Left renal cortex interstitium (tissue), 4 donors: ENCODE results near the gene RRAD. TPM values are rescaled to one million over a fixed set of nuclear protein-coding genes. Genes with fewer than 3 reads are reported as not detected.
A peak's percentile ranks its signal among the peaks of the same experiment; 100 is the strongest.

Experiments used
- DNase-seq, 4 donors: peaks; one replicate each; pipeline ENCODE4 v3.0.0-alpha.2; 2013; ENCODE audit warnings: low read depth in 4 of 4, low spot score in 2 of 4, missing footprints in 1 of 4
- polyA plus RNA-seq, 4 donors: library from polyadenylated mRNA; unstranded; fragments of 120-200 nt; gene quantifications; one replicate each; pipeline ENCODE4 v1.2.1, GENCODE V29; 2013; ENCODE audit not compliant: insufficient read length in 4 of 4

The RRAD gene
- polyA plus RNA-seq, 4 donors = 2.6 to 4.1 (median 3.5) TPM

DNA sequence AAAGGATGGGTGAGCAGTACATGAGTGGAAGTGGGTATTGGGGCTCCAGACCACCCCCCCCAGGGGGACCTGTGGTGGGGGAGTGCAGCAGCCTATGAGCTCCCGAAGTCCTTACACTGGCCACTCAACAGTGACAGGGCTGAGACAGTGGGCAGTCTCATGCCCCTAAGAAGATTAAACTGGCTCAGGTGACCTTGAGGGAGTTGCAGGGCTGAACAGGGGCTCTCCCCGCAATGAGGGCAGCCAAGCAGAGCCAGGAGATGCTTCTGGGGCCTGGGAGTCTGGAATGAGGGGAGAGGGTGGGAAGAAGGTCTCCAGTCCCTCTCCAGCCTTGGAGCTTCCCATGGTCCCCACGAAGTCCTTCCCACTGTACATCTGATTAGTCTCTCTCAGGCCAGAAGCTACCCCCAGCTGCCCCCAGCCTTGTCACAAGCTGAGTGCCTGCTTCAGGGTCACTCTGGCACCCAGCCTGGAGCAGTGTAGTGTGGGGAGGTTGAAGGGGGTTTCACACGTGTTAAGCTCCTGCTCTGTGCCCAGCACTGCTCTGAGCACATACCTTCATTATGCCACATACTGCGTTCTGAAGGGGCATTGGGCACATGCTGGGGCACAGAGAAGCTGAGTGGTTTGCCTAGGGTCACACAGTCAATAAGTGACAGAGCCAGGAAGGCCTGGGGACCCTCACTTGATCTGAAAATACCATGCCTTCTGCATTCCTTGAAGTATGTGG is 5.6 kb downstream of the RRAD start:
- no peak for DNase-seq

DNA sequence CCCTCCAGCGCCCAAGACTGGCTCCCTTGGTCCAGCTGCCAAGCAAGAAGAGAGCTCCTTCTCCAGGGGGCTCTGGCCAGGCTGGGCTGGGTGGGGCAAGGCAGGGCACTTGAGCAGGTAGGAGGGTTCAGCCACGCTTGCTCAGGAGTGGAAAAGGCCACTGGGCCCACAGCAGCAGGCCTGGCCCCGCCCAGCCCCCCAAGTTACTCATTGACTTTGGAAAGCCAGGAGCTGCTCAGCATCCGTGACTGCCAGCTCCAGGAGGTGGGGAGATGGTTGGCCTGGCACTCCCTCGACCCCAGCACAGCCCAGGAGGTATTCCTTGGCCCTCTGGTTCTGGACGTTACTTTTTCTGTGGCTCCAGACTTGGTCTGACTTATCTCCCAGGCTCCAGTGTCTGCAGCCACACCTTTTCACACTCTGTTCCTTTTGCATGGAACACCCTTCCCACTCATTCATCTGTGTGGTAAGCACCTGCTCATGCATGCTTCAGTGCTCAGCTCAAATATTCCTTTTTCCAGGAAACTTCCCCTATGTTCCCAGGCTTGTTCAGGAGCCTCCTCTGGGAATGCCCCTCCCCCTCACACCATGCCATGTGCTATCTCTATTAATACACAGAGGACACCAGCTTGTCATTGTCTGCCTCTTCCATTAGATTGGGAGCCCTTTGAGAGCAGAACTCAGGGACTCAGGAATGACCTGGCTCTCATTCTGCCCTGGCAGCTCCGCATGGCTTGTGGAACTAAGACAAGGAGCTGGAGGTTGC is 6.3 kb downstream of the RRAD start, which contains the start of gene CDH16:
TSS of gene CDH16 (minus strand) at position 83 of the 766 bp plus-strand sequence. CDS start 820 bp downstream, outside the sequence.
- no peak for DNase-seq

DNA sequence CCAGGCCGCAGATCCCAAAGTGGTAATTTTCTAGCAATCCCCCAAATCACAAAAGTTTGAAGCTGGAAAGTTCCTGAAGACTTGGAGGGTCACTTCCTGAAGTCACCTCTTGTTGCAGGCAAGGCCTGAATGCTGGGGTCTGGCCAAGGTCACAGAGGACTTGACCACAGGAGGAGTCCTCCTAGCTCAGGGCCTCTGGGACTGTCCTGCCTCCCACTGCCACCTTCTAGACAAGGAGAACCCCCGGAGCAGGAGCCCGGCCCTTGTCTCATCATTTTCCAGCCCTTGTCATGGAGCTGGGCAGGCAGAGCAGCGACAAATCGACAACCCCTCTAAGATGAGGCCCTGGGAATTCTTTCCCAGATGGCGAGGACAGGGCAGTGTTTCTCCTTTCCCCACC is 7.0 kb downstream of the RRAD start:
- DNase-seq = no peak

DNA sequence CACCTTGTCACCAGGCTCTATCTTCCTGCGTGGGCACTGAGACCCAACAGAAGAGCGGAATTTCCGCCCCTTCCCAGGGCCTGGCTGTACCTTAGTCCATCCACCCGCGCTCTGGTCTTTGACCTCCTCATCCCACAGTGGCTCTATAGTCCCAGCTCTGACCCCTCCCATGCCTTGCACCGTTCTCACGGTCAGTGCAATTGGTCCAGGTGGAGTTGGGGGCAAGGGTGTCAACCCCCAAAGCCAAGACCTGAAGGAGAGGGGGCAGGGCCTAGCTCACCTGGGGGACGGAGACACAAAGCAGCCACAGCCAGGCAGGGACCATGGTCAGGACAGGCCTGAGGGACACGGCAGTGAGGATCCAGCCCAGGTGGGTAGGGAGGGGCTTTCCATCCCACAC is 7.6 kb downstream of the RRAD start:
- no peak for DNase-seq

DNA sequence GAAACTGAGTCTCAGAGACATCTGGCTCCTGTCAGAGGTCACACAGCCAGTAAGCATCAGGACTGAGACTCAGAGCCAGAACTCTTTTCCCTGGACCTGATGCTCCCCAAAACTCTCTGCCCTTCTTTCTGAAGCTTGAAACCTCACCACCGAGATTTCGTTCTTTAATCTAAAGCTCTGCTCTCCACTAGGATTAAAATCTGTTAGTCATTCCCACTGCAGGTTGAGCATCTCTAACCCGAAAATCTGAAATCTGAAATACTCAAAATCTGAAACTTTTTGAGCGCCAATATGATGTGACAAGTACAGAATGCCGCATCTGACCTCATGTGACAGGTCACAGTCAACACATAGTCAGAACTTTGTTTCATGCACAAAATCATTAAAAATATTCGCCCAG is 8.8 kb downstream of the RRAD start:
- DNase-seq = no peak

GRCh38 chr16:66915041-66915440 is 10.3 kb downstream of the RRAD start:
- no peak for DNase-seq

DNA sequence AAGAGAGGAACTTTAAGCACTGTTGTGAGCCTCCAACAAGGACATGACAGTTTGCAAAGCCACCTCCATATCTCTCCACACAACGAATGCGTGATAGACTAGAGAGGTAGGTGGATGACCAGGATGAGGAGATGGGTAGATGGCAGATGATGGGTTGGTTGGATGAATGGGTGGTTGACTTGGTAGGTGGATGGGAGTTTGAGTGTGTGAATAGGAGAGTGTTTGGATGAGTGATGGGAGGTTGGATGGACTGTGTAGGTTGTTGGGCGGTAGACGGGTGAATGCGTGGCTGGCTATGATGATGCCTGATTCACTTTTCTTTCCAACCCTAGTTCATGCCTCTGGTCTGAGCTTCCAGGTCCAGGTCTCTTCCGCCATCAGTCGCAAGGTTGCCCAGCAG is 10.8 kb downstream of the RRAD start:
- DNase-seq = no peak

DNA sequence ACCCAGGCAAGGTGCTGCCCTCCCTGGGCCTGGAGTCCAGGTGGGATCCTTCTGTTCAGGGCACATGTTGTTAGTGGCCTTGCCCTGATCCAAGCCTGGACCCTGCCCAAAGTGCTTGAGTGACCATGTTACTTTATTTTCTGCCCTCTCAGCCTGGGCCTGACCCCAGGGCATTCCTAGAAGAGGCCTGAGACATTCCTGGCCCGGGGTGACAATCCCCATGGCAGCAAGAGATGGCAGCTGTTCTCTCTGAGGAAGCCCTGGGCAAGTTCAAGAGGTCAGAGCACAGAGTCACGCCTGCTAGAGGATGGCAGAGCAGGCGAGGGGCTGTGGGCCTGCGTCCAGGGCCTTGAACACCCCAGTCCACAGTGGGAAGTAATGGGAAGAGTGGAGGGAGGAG is 11.6 kb downstream of the RRAD start:
- no peak for DNase-seq

- DNase-seq = no peak
These were observed 12.3 kb downstream of the RRAD start for GRCh38 chr16:66913081-66913480.

DNA sequence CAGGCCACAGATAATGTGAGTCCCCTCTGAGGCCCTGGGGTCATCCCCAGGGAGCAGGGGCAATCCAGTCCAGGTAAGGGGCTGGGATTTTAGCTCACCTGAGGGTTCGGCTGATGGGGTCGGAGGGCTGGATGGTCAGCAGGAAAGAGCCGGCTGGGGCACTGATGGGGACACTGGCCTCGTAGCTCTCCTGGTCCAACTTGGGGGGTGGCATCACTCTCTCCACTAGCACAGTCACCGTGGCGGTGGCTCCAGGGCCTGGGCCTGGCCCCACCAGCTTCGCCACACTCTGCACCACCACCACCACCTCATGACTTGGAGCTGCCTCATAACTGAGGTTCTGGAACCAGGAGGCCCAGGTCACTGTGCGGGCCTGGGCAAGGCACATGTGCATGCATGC is 13.5 kb downstream of the RRAD start:
- DNase-seq = no peak

- no peak for DNase-seq
These were observed 14.2 kb downstream of the RRAD start for GRCh38 chr16:66911112-66911511.

DNA sequence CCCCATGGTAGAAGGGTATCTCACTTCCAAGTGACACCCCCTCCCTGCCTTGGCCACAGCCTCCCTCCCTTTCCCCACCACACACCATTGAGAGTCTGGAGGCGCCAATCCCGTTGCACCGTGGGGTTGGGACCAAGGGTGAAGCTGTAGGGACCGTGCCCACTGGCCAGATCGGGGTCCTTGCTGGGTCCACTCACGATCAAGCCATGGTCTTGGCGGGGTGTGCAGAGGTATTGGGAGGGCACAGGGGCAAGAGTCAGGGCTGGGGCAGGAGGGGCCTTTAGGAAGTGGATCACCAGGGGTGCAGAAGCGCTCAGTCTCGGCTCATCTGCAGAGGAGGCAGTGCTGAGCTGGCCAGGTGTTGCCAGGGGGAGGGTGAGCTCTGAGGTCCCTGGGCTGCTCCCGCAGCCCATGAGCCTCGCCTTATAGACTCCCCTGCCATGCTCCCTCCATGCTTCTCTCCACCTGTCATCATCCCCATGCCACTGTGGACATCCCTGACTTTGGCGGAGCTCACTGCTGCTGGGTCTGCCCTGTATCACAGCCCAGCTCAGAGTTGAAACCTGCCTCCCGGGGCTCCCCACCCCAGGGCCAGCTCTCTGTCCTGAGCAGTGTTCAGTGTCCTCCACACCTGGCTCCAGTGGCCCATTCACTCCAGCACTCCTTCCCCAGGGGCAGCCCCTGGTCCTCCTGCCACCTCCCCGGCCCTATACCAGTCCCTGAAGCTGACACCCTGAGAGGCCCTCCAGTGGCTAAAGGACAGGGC is 15.0 kb downstream of the RRAD start:
- DNase-seq = no peak

GRCh38 chr16:66908762-66909559 is 16.4 kb downstream of the RRAD start:
- DNase-seq = no peak

DNA sequence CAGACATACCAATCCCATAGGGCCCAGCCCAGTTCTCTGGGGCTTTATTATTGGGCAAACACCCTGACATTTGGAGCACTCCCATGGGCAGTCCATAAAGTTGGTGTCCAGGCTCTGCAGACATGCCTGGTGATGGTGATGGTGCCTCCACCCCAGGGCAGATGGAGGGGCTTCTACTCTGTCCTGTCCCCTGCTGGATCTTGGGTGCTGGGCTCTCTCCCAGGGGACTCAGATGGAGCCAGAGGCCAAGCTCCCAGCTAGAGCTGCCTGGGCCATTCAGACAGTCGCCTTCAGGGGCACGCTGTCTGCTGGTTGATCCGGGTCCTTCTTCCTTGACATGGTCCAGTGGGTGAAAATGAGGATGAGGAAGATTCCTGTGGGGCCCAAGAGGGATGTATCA is 17.2 kb downstream of the RRAD start:
- DNase-seq = no peak

GRCh38 chr16:66906916-66907836 is 18.2 kb downstream of the RRAD start:
- no peak for DNase-seq

DNA sequence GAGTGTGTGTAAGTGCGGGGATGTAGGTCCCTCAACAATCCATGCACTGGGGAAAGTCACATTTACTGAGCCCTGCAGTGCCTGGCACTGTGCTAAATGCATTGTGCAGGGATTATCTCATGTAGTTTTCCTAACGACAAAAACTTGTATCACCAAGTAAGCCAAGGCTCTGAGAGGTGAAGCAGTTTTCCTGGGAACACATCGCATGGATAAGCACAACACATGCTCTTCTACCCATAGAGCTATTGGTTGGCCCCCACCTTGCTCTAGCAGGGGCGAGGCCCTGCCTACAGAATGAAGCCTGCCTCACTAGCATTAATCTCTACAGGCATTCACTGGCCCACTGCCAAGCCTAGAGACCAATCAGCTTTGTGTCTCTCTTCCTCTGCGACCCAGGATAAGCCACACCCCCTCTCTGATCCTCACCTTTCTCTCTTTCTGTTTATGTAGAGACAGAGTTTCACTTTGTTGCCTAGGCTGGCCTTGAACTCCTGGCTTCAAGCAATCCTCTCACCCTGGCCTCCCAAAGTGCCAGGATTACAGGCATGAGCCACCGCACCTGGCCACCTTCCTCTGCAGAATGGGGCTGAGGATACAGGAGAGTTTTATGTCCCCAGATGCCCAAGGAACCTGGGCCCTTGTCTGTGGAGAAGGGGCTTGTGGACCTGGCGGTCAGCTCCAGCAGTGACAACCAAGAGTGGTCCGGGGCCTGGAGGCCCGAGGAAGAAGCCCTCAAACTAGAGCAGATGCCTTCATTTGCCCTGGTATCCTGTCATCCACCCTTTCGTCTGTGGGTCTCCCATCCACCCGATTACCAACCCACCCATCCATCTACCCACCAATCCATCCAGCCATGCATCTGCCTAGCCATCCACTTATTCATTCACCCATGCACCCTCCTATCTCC is 19.4 kb downstream of the RRAD start:
- peak in 1 of 4 donors; percentile 67 for DNase-seq

GRCh38 chr16:66904846-66905632 is 20.3 kb downstream of the RRAD start:
- no peak for DNase-seq

GRCh38 chr16:66904428-66904845 is 20.9 kb downstream of the RRAD start:
- no peak for DNase-seq
